RWPE2 (cell line): Measurements from ENCODE around the gene NR1D1.

Experiments used
- ATAC-seq: fragments of 200-7000 bp; cut with Tn5 transposase; 3 replicates; pipeline ENCODE4 v1.9.1; 2021; ENCODE audit warnings: low read depth
- DNase-seq: peaks from one replicate; pipeline ENCODE4 v3.0.0-alpha.2; 2020; ENCODE audit warnings: low spot score
- H3K27ac ChIP-seq: fragments of 450-650 bp; 2 replicates; pipeline ENCODE4 v1.5.1; 2017; ENCODE audit warnings: mild to moderate bottlenecking; ENCODE audit not compliant: poor library complexity, severe bottlenecking
- H3K27me3 ChIP-seq: fragments of 250-450 bp; sonication (Bioruptor Pico); 2 replicates; pipeline ENCODE4 v1.5.1; 2021; ENCODE audit warnings: mild to moderate bottlenecking, moderate library complexity; ENCODE audit not compliant: insufficient read depth, poor library complexity, severe bottlenecking
- H3K36me3 ChIP-seq: fragments of 250-450 bp; sonication (Bioruptor Pico); 2 replicates; pipeline ENCODE4 v1.5.1; 2020; ENCODE audit warnings: low read depth, mild to moderate bottlenecking, moderate library complexity
- H3K4me1 ChIP-seq: fragments of 250-450 bp; sonication (Bioruptor Pico); 2 replicates; pipeline ENCODE4 v1.5.1; 2021; ENCODE audit warnings: mild to moderate bottlenecking, moderate library complexity; ENCODE audit not compliant: insufficient read depth, poor library complexity, severe bottlenecking
- H3K4me3 ChIP-seq: fragments of 250-450 bp; sonication (Bioruptor Pico); 2 replicates; pipeline ENCODE4 v1.5.1; 2021; ENCODE audit warnings: mild to moderate bottlenecking, moderate library complexity; ENCODE audit not compliant: severe bottlenecking
- H3K9me3 ChIP-seq: fragments of 250-450 bp; sonication (Bioruptor Pico); 2 replicates; pipeline ENCODE4 v1.5.1; 2021; ENCODE audit warnings: mild to moderate bottlenecking, moderate library complexity; ENCODE audit not compliant: severe bottlenecking
- TF ChIP-seq, protein P1 (sequence below): fragments of 450-650 bp; IDR thresholded peaks from one replicate; pipeline ENCODE4 v1.5.1; 2017; ENCODE audit warnings: mild to moderate bottlenecking, moderate library complexity; ENCODE audit not compliant: poor library complexity, severe bottlenecking

Gene NR1D1

GRCh38 chr17:40090237-40091119 is 9.9 kb downstream of the NR1D1 start:
- Histone ChIP-seq H3K27ac (no peak overlapping the region), H3K9me3 (no peaks in the 10 kb centered on the region), H3K27me3 (no peaks in the 10 kb centered on the region), H3K4me3 (no peak overlapping the region), H3K36me3 (peaks cover 46% of the 10 kb centered on the region), H3K4me1 (no peaks in the 10 kb centered on the region)
- TF ChIP-seq, protein P1, sequence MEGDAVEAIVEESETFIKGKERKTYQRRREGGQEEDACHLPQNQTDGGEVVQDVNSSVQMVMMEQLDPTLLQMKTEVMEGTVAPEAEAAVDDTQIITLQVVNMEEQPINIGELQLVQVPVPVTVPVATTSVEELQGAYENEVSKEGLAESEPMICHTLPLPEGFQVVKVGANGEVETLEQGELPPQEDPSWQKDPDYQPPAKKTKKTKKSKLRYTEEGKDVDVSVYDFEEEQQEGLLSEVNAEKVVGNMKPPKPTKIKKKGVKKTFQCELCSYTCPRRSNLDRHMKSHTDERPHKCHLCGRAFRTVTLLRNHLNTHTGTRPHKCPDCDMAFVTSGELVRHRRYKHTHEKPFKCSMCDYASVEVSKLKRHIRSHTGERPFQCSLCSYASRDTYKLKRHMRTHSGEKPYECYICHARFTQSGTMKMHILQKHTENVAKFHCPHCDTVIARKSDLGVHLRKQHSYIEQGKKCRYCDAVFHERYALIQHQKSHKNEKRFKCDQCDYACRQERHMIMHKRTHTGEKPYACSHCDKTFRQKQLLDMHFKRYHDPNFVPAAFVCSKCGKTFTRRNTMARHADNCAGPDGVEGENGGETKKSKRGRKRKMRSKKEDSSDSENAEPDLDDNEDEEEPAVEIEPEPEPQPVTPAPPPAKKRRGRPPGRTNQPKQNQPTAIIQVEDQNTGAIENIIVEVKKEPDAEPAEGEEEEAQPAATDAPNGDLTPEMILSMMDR: no peak
- no peak for ATAC-seq
- DNase-seq: no peak

DNA sequence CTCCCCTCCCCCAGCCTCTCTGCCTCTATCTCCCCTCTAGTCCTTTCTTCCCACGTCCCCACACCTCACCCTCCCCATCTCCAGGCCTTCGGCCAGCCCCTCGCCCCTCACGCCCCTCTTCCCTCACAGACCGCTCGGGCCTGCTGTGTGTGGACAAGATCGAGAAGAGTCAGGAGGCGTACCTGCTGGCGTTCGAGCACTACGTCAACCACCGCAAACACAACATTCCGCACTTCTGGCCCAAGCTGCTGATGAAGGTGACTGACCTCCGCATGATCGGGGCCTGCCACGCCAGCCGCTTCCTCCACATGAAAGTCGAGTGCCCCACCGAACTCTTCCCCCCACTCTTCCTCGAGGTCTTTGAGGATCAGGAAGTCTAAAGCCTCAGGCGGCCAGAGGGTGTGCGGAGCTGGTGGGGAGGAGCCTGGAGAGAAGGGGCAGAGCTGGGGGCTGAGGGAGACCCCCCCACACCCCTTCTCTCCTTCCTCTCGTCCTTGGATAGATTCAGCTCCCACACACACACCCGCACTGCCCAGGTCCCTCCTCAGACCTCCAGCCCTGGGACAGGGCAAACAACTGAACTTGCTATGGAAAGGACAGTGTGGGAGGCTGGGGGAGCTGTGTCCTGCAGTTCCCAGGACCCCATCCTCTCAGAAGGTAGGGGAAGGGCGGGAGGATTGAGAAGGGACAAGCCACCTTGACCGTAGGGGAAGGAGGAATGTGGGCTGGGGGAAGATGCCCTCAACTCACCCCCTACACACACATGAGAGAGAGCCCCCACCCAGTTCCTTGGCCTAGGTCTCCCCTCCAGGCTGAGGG is 11.1 kb downstream of the NR1D1 start:
- ATAC-seq (no peak), DNase-seq (no peak)
- TF ChIP-seq, protein P1: no peak
- H3K4me3 ChIP-seq: no peak overlapping the region
- no peaks in the 10 kb centered on the region for H3K27me3 ChIP-seq
- H3K36me3 ChIP-seq: peaks cover 34% of the 10 kb centered on the region
- H3K9me3 ChIP-seq: no peaks in the 10 kb centered on the region
- H3K4me1 ChIP-seq: no peaks in the 10 kb centered on the region
- H3K27ac ChIP-seq: no peak overlapping the region

DNA sequence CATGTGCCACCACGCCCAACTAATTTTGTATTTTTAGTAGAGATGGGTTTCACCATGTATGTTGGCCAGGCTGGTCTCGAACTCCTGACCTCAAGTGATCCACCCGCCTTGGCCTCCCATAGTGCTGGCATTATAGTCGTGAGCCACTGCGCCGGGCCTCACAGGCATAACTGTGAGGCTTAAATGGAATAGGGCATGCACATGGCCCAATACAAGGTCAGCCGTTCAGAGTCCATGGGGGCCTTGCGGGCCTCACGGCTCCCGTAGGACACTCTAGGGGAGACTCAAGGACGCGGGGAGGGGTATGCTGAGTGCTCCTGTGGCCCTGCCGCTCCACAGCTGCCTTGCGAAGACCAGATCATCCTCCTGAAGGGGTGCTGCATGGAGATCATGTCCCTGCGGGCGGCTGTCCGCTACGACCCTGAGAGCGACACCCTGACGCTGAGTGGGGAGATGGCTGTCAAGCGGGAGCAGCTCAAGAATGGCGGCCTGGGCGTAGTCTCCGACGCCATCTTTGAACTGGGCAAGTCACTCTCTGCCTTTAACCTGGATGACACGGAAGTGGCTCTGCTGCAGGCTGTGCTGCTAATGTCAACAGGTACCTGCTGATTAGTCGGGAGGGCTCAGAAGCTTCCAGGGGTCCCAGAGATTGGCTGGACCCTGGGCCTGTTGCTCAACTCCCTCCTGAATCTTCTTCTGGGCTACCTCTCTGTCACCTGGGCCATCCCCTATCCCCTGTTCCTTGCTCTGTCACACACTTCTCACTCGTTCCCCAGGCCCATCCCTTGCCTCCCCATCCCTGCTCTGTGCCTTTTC is 12.3 kb downstream of the NR1D1 start:
- H3K4me1 ChIP-seq: no peaks in the 10 kb centered on the region
- TF ChIP-seq, protein P1: no peak
- peaks cover 22% of the 10 kb centered on the region for H3K36me3 ChIP-seq
- DNase-seq (no peak), ATAC-seq (no peak)
- H3K9me3 ChIP-seq: no peaks in the 10 kb centered on the region
- no peak overlapping the region for H3K4me3 ChIP-seq
- no peaks in the 10 kb centered on the region for H3K27me3 ChIP-seq
- H3K27ac ChIP-seq: no peak overlapping the region

- no peaks in the 10 kb centered on the region for H3K9me3 ChIP-seq
- DNase-seq: no peak
- no peak for ATAC-seq
- no peak overlapping the region for H3K27ac ChIP-seq
- H3K4me3 ChIP-seq: no peak overlapping the region
- no peaks in the 10 kb centered on the region for H3K27me3 ChIP-seq
- no peaks in the 10 kb centered on the region for H3K4me1 ChIP-seq
- TF ChIP-seq, protein P1: no peak
- peaks cover 16% of the 10 kb centered on the region for H3K36me3 ChIP-seq
These were observed 13.2 kb downstream of the NR1D1 start for GRCh38 chr17:40087049-40087794.
